Endothelial cell of umbilical vein (primary cell): Measurements from ENCODE around the gene ASXL2. TPM values are rescaled to one million over a fixed set of nuclear protein-coding genes. Genes with fewer than 3 reads are reported as not detected.
A peak's percentile ranks its signal among the peaks of the same experiment; 100 is the strongest.

ENCODE experiments used
- BruUV-seq: library from RNA; stranded (reverse); fragments of 400-500 nt; replicated peaks from 2 replicates; lab custom pipeline; 2021; lab: Mats Ljungman, UMichigan
- CTCF ChIA-PET: fragments of 300-600, 350-600 bp; sonication (Branson Sonifier 250); formaldehyde crosslinking; loops from one replicate; lab custom pipeline; 2021; ENCODE audit warnings: antibody characterized with exemption, inconsistent platforms; lab: Charles Lee
- POLR2A ChIA-PET: fragments of 300-600, 350-600 bp; sonication (Branson Sonifier 250); formaldehyde crosslinking; loops from one replicate; lab custom pipeline; 2021; ENCODE audit warnings: antibody characterized with exemption, inconsistent platforms; lab: Charles Lee
- DNase-seq: peaks from one replicate; pipeline ENCODE4 v3.0.0-alpha.2; 2011; ENCODE audit warnings: low read depth, low spot score
- FAIRE-seq: peaks from 2 replicates; lab custom pipeline; 2011; peaks lifted over from hg19 to GRCh38; lab: Jason Lieb, UNC
- H2AFZ ChIP-seq: 2 replicates; pipeline ENCODE4 v1.6.0; 2012; ENCODE audit warnings: low read depth, low read length, control low read depth, inconsistent platforms
- H3K27ac ChIP-seq: 2 replicates; pipeline ENCODE4 v1.5.1; 2011; ENCODE audit warnings: low read depth, mild to moderate bottlenecking, control low read depth, low read length, moderate library complexity; ENCODE audit not compliant: insufficient read depth
- H3K27me3 ChIP-seq, 2 experiments: 2 replicates each; pipeline versions ENCODE4 v1.6.0 to v1.6.1; 2011; ENCODE audit warnings: low read length in 2 of 2, mixed read lengths in 1 of 2; ENCODE audit not compliant: control insufficient read depth in 2 of 2, insufficient read depth in 2 of 2
- H3K36me3 ChIP-seq, 2 experiments: 2 replicates in 1 of 2; 3 replicates in 1 of 2; pipeline ENCODE4 v1.5.1; 2011; ENCODE audit warnings: low read length in 2 of 2, mild to moderate bottlenecking in 1 of 2, moderate library complexity in 1 of 2; ENCODE audit not compliant: control insufficient read depth in 2 of 2, insufficient read depth in 2 of 2; ENCODE audit errors: extremely low read depth in 1 of 2
- H3K4me1 ChIP-seq: 3 replicates; pipeline ENCODE4 v1.5.1; 2011; ENCODE audit warnings: mild to moderate bottlenecking, low read length; ENCODE audit not compliant: control insufficient read depth, insufficient read depth; ENCODE audit errors: extremely low read depth
- H3K4me2 ChIP-seq: 2 replicates; pipeline ENCODE4 v1.6.1; 2011; ENCODE audit warnings: low read length, control low read depth, mixed read lengths; ENCODE audit not compliant: insufficient read depth
- H3K4me3 ChIP-seq, 3 experiments: fragments of 200-600 bp in 1 of 3; sonication (generic), shearing (Covaris generic) in 1 of 3; replicated peaks in 1 of 3; 2 replicates each; pipeline ENCODE4 v1.5.1; 2011 to 2016; ENCODE audit warnings: control low read depth in 3 of 3, low read length in 3 of 3, mild to moderate bottlenecking in 2 of 3, inconsistent platforms in 1 of 3, low read depth in 1 of 3, moderate library complexity in 1 of 3; ENCODE audit not compliant: insufficient read depth in 1 of 3
- H3K79me2 ChIP-seq: 2 replicates; pipeline ENCODE4 v1.6.0; 2012; ENCODE audit warnings: low read length, inconsistent platforms; ENCODE audit not compliant: control insufficient read depth, insufficient read depth
- H3K9ac ChIP-seq: replicated peaks from 2 replicates; pipeline ENCODE3; 2011; ENCODE audit warnings: low read length, control low read depth; ENCODE audit not compliant: insufficient read depth; ENCODE audit errors: extremely low read depth
- H3K9me1 ChIP-seq: replicated peaks from 3 replicates; pipeline ENCODE4 v1.6.0; 2011; ENCODE audit warnings: mild to moderate bottlenecking, low read length; ENCODE audit not compliant: control insufficient read depth, insufficient read depth; ENCODE audit errors: extremely low read depth
- H3K9me3 ChIP-seq: replicated peaks from 2 replicates; pipeline ENCODE4 v1.5.1; 2012; ENCODE audit warnings: low read length, inconsistent platforms; ENCODE audit not compliant: control insufficient read depth, insufficient read depth
- H4K20me1 ChIP-seq: replicated peaks from 2 replicates; pipeline ENCODE3; 2011; ENCODE audit warnings: mild to moderate bottlenecking, low read length; ENCODE audit not compliant: control insufficient read depth, insufficient read depth; ENCODE audit errors: extremely low read depth
- EZH2 ChIP-seq: IDR thresholded peaks from 2 replicates; pipeline ENCODE4 v1.6.1; 2012; ENCODE audit warnings: borderline replicate concordance, low read depth, mild to moderate bottlenecking, moderate library complexity, low read length, inconsistent platforms; ENCODE audit not compliant: severe bottlenecking
- FOS ChIP-seq: IDR thresholded peaks from 2 replicates; pipeline ENCODE4 v1.6.1; 2011; ENCODE audit warnings: mild to moderate bottlenecking, low read length, moderate library complexity, borderline replicate concordance; ENCODE audit not compliant: insufficient read depth
- GATA2 ChIP-seq: IDR thresholded peaks from 2 replicates; pipeline ENCODE4 v1.7.0; 2011; ENCODE audit warnings: low read depth, mild to moderate bottlenecking, moderate library complexity, mixed read lengths, low read length; ENCODE audit not compliant: insufficient read length, insufficient read depth
- JUN ChIP-seq: IDR thresholded peaks from 2 replicates; pipeline ENCODE4 v1.6.1; 2011; ENCODE audit warnings: borderline replicate concordance, low read depth; ENCODE audit not compliant: insufficient read length, insufficient read depth
- MYC ChIP-seq: IDR thresholded peaks from one replicate; pipeline ENCODE4 v1.6.1; 2011; ENCODE audit warnings: mild to moderate bottlenecking, low read depth, low read length
- POLR2A ChIP-seq: IDR thresholded peaks from 2 replicates; pipeline ENCODE4 v1.6.1; 2012; ENCODE audit warnings: low read depth, mild to moderate bottlenecking, control low read depth, low read length
- POLR2AphosphoS5 ChIP-seq: IDR thresholded peaks from 2 replicates; pipeline ENCODE4 v1.6.1; 2012; ENCODE audit warnings: low read depth, mild to moderate bottlenecking, control low read depth, low read length, moderate library complexity; ENCODE audit not compliant: insufficient read depth
- dilution Hi-C: fragments of 300-500 bp; cut with MboI; formaldehyde crosslinking; loops from one replicate; pipeline ENCODE4 v1.15.0; 2019; ENCODE audit warnings: low sequenced_read_pairs; ENCODE audit not compliant: extremely low pct_ligation_motif_present
- intact Hi-C: fragments of 100-400 bp; cut with micrococcal nuclease; formaldehyde crosslinking; loops from one replicate; pipeline ENCODE4 v1.10.0; 2022
- polyA plus RNA-seq, 4 experiments: library from polyadenylated mRNA; depleted of rRNA in 3 of 4; stranded (reverse) in 3 of 4; unstranded in 1 of 4; fragments of >200 nt; gene quantifications; 2 replicates each; pipeline versions ENCODE4 v1.2.1 to v1.2.3, GENCODE V29; 2011 to 2012; ENCODE audit warnings: missing spikeins in 1 of 4
- total RNA-seq: library from RNA; stranded (reverse); gene quantifications from 2 replicates; pipeline ENCODE4 v1.2.3, GENCODE V29; 2021
- TF ChIP-seq, protein P1 (sequence below), 2 donors: IDR thresholded peaks; 1 replicate in 1 of 2; 2 replicates in 1 of 2; pipeline ENCODE4 v1.5.1; 2011; ENCODE audit warnings: low read length in 2 of 2, mild to moderate bottlenecking in 2 of 2, moderate library complexity in 2 of 2, control low read depth in 1 of 2, inconsistent platforms in 1 of 2, low read depth in 1 of 2; ENCODE audit not compliant: insufficient read depth in 1 of 2; ENCODE audit errors: extremely low read depth in 1 of 2
- TF ChIP-seq, protein P2 (sequence below): IDR thresholded peaks from 2 replicates; pipeline ENCODE4 v1.6.1; 2011; ENCODE audit not compliant: insufficient read depth, insufficient read length

ASXL2 gene
- total and polyA plus RNA-seq, 2 donors (not counting 3 experiments of a cell fraction or from before 2014, with no cell fraction given), result 6.1 to 33.8 TPM

DNA sequence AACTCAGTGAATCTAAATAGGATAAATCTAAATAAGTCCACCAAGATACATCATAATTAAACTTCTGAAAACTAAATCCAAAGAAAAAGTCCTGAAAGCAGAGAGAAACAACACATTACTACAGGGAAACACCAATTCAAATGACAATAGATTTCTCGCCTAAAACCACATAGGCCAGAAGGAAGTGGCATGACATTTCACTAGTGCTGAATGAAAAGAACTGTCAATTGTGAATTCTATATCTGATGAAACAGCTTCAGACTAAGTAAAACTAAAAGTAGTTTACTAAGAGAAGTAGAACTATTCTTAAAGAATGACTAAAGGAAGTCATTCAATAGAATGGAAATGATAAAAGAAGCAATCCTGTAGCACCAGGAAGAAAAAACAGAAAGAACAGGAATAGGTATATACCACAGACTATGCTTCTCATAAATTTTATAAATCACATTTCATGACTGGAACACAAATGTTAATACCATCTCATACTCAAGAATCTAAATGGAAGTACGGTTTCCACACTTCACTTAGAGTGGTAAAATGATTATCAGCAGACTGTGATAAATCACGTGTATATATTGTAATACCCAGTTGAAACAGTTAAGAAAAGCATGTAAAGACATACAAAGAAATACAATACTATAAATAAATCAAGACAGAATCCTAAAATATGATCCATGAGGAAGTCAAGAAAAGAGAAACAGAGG is 46.4 kb downstream of the ASXL2 start:
- FAIRE-seq (no peak), DNase-seq (peak; percentile 30)
- Histone ChIP-seq H3K27ac (no peak overlapping the region), H3K4me3 (no peak overlapping the region), H3K36me3 (no peaks in the 10 kb centered on the region), H3K4me1 (no peaks in the 10 kb centered on the region), H2AFZ (no peak overlapping the region), H3K9me3 (no peaks in the 10 kb centered on the region), H3K9ac (no peak overlapping the region), H3K27me3 (no peaks in the 10 kb centered on the region), H3K79me2 (peaks cover 14% of the 10 kb centered on the region), H4K20me1 (no peaks in the 10 kb centered on the region), H3K4me2 (no peak overlapping the region), H3K9me1 (no peaks in the 10 kb centered on the region)
- dilution Hi-C loops (no loop called here), intact Hi-C loops (no loop called here)
- POLR2A ChIA-PET, result no interaction called here
- CTCF ChIA-PET, result interaction anchor here (1.0 kb wide), 1 partner anchor 225 kb away, joined by 3 read pairs; no protein-coding TSS in a partner anchor
- BruUV-seq, result no TSS peak
- TF ChIP-seq, protein P1, sequence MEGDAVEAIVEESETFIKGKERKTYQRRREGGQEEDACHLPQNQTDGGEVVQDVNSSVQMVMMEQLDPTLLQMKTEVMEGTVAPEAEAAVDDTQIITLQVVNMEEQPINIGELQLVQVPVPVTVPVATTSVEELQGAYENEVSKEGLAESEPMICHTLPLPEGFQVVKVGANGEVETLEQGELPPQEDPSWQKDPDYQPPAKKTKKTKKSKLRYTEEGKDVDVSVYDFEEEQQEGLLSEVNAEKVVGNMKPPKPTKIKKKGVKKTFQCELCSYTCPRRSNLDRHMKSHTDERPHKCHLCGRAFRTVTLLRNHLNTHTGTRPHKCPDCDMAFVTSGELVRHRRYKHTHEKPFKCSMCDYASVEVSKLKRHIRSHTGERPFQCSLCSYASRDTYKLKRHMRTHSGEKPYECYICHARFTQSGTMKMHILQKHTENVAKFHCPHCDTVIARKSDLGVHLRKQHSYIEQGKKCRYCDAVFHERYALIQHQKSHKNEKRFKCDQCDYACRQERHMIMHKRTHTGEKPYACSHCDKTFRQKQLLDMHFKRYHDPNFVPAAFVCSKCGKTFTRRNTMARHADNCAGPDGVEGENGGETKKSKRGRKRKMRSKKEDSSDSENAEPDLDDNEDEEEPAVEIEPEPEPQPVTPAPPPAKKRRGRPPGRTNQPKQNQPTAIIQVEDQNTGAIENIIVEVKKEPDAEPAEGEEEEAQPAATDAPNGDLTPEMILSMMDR (IDR thresholded peaks at IDR 0.05; ENCODE audit: extremely low read depth in 1 of 2, insufficient read depth in 1 of 2, low read depth in 1 of 2, low read length in 2 of 2), result no peak
- TF ChIP-seq POLR2A, result no peak
- TF ChIP-seq EZH2, result no peak
- no peak for TF ChIP-seq FOS
- no peak for TF ChIP-seq POLR2AphosphoS5
- TF ChIP-seq MYC, result no peak
- no peak for TF ChIP-seq JUN
- TF ChIP-seq GATA2, result no peak
- TF ChIP-seq, protein P2, sequence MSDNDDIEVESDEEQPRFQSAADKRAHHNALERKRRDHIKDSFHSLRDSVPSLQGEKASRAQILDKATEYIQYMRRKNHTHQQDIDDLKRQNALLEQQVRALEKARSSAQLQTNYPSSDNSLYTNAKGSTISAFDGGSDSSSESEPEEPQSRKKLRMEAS, result no peak
